ENCODE measurements around the gene DSG4.

Gene DSG4

DNA sequence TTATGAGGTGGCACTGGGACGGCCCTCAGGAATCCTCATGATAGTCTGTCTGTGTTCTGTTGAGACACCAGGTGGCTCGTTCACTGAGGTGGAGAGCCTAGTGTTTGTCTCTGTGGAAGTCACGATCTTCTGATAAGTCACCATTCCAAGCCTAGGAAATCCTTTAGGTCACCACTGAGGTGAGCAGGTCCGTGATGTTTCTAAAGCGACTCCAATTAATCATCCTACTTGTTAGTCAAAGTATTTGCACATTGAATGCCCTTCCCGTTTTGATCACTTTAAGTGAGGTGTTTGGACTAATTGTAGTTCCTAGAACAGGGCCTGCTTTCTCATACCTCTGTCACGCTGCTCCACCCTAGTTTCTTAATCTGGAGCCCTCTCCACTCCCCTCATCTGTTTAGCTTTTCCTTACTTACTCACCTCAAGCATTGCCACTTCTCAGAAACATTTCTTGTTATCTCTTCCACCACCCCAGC lies 42.9 kb downstream of the DSG4 start:
- Histone ChIP-seq H3K36me3 (ENCODE audit: insufficient read depth, low read length) (no peaks in the 10 kb centered on the region), H3K9me3 (ENCODE audit: insufficient read depth, low read length, severe bottlenecking) (no peaks in the 10 kb centered on the region), H3K9ac (ENCODE audit: low read depth, low read length) (no peak overlapping the region), H4K20me1 (ENCODE audit: insufficient read depth, low read length) (no peaks in the 10 kb centered on the region), H2AFZ (ENCODE audit: low read depth, low read length) (no peak overlapping the region), H3K79me2 (ENCODE audit: insufficient read depth, low read length) (no peaks in the 10 kb centered on the region), H3K4me3 (ENCODE audit: low read depth in 1 of 2, low read length in 2 of 2) (no peak overlapping the region), H3K4me2 (ENCODE audit: insufficient read depth, low read length) (no peak overlapping the region), H3K27ac (ENCODE audit: low read length) (no peak overlapping the region), H3K4me1 (ENCODE audit: insufficient read depth, low read length) (no peaks in the 10 kb centered on the region), H3K27me3 (ENCODE audit: insufficient read depth, low read length, poor library complexity) (no peaks in the 10 kb centered on the region)
- no peak for TF ChIP-seq EZH2 (IDR thresholded peaks at IDR 0.05; ENCODE audit: borderline replicate concordance, low read depth, low read length, severe bottlenecking)
- TF ChIP-seq, protein P1, sequence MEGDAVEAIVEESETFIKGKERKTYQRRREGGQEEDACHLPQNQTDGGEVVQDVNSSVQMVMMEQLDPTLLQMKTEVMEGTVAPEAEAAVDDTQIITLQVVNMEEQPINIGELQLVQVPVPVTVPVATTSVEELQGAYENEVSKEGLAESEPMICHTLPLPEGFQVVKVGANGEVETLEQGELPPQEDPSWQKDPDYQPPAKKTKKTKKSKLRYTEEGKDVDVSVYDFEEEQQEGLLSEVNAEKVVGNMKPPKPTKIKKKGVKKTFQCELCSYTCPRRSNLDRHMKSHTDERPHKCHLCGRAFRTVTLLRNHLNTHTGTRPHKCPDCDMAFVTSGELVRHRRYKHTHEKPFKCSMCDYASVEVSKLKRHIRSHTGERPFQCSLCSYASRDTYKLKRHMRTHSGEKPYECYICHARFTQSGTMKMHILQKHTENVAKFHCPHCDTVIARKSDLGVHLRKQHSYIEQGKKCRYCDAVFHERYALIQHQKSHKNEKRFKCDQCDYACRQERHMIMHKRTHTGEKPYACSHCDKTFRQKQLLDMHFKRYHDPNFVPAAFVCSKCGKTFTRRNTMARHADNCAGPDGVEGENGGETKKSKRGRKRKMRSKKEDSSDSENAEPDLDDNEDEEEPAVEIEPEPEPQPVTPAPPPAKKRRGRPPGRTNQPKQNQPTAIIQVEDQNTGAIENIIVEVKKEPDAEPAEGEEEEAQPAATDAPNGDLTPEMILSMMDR (IDR thresholded peaks at IDR 0.05; ENCODE audit: borderline replicate concordance, extremely low read depth, low read length, poor library complexity, severe bottlenecking): no peak
- no peak for DNase-seq
- ATAC-seq (ENCODE audit: insufficient read depth, low read depth): no peak

DNA sequence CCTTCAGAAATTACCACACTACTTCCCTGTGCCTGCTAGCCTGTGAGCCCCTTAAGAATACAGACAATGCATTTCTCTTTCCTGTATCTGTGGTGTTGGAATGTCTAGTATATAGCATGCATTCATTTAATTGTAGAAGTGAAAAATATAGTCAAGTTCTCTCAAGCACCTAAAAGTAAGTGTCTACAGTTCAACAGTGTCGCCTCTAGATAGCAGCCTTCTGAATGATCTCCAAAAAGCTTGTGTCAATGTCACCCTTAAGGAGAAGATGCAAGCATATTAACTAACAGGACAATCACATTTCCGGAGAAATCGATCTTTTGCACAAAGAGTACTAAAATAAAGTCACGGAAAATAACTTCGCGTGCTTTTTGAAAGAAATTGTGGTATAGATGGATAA lies 43.5 kb downstream of the DSG4 start:
- H3K36me3 ChIP-seq (ENCODE audit: insufficient read depth, low read length): no peaks in the 10 kb centered on the region
- H3K9me3 ChIP-seq (ENCODE audit: insufficient read depth, low read length, severe bottlenecking): no peaks in the 10 kb centered on the region
- H3K27ac ChIP-seq (ENCODE audit: low read length): no peak overlapping the region
- H3K9ac ChIP-seq (ENCODE audit: low read depth, low read length): no peak overlapping the region
- ATAC-seq (ENCODE audit: insufficient read depth, low read depth): no peak
- H4K20me1 ChIP-seq (ENCODE audit: insufficient read depth, low read length): no peaks in the 10 kb centered on the region
- H3K4me3 ChIP-seq (ENCODE audit: low read depth in 1 of 2, low read length in 2 of 2): no peak overlapping the region
- H3K4me2 ChIP-seq (ENCODE audit: insufficient read depth, low read length): no peak overlapping the region
- H3K4me1 ChIP-seq (ENCODE audit: insufficient read depth, low read length): no peaks in the 10 kb centered on the region
- no peak for DNase-seq
- no peaks in the 10 kb centered on the region for H3K27me3 ChIP-seq (ENCODE audit: insufficient read depth, low read length, poor library complexity)
- no peak overlapping the region for H2AFZ ChIP-seq (ENCODE audit: low read depth, low read length)
- H3K79me2 ChIP-seq (ENCODE audit: insufficient read depth, low read length): no peaks in the 10 kb centered on the region
- TF ChIP-seq, protein P1 (IDR thresholded peaks at IDR 0.05; ENCODE audit: borderline replicate concordance, extremely low read depth, low read length, poor library complexity, severe bottlenecking): no peak
- TF ChIP-seq EZH2 (IDR thresholded peaks at IDR 0.05; ENCODE audit: borderline replicate concordance, low read depth, low read length, severe bottlenecking): no peak

GRCh38 chr18:31420524-31420923 lies 43.9 kb downstream of the DSG4 start:
- H3K9ac ChIP-seq (ENCODE audit: low read depth, low read length): no peak overlapping the region
- H2AFZ ChIP-seq (ENCODE audit: low read depth, low read length): no peak overlapping the region
- ATAC-seq (ENCODE audit: insufficient read depth, low read depth): no peak
- DNase-seq: no peak
- no peak overlapping the region for H3K27ac ChIP-seq (ENCODE audit: low read length)
- no peak overlapping the region for H3K4me3 ChIP-seq (ENCODE audit: low read depth in 1 of 2, low read length in 2 of 2)
- no peaks in the 10 kb centered on the region for H3K36me3 ChIP-seq (ENCODE audit: insufficient read depth, low read length)
- TF ChIP-seq, protein P1 (IDR thresholded peaks at IDR 0.05; ENCODE audit: borderline replicate concordance, extremely low read depth, low read length, poor library complexity, severe bottlenecking): no peak
- TF ChIP-seq EZH2 (IDR thresholded peaks at IDR 0.05; ENCODE audit: borderline replicate concordance, low read depth, low read length, severe bottlenecking): no peak
- H4K20me1 ChIP-seq (ENCODE audit: insufficient read depth, low read length): no peaks in the 10 kb centered on the region
- no peaks in the 10 kb centered on the region for H3K27me3 ChIP-seq (ENCODE audit: insufficient read depth, low read length, poor library complexity)
- H3K4me1 ChIP-seq (ENCODE audit: insufficient read depth, low read length): no peaks in the 10 kb centered on the region
- no peaks in the 10 kb centered on the region for H3K9me3 ChIP-seq (ENCODE audit: insufficient read depth, low read length, severe bottlenecking)
- H3K4me2 ChIP-seq (ENCODE audit: insufficient read depth, low read length): no peak overlapping the region
- H3K79me2 ChIP-seq (ENCODE audit: insufficient read depth, low read length): no peaks in the 10 kb centered on the region
